ENCODE results near the gene HIBCH. TPM values are rescaled to one million over a fixed set of nuclear protein-coding genes. Genes with fewer than 3 reads are reported as not detected.

The HIBCH gene
- total and polyA plus RNA-seq, 2 donors from 2014 or later = 35.7 to 115 TPM

- Histone ChIP-seq H3K9me3 (ENCODE audit: control insufficient read depth in 2 of 3, insufficient read depth in 1 of 3, low read length in 3 of 3) (no peaks in the 10 kb centered on the region), H3K27me3 (ENCODE audit: control insufficient read depth, insufficient read depth, low read length) (no peaks in the 10 kb centered on the region), H3K4me3 (ENCODE audit: low read length in 3 of 3) (no peak overlapping the region), H3K4me1 (ENCODE audit: control insufficient read depth in 2 of 3, insufficient read depth in 2 of 3, low read depth in 1 of 3, low read length in 3 of 3) (no peaks in the 10 kb centered on the region), H3K36me3 (ENCODE audit: control insufficient read depth in 2 of 3, insufficient read depth in 3 of 3, low read length in 3 of 3) (no peaks in the 10 kb centered on the region), H3K9ac (ENCODE audit: low read length in 3 of 3) (no peak overlapping the region), H3K27ac (ENCODE audit: low read depth in 2 of 2, low read length in 2 of 2) (no peak overlapping the region)
- no peak for DNase-seq
- no peak for TF ChIP-seq CTCF (IDR thresholded peaks at IDR 0.05; ENCODE audit: borderline replicate concordance, extremely low read depth, insufficient read depth)
- intact Hi-C loops (cut with DNase I) = no loop called here
- no peak for FAIRE-seq
Observed at GRCh38 chr2:190188289-190188688, 131.3 kb downstream of the HIBCH start.

GRCh38 chr2:190186238-190186637 is 133.4 kb downstream of the HIBCH start:
- Histone ChIP-seq H3K4me1 (ENCODE audit: control insufficient read depth in 2 of 3, insufficient read depth in 2 of 3, low read depth in 1 of 3, low read length in 3 of 3) (peaks cover 0 to 2% (median 0%) of the 10 kb centered on the region in 3 donors), H3K27ac (ENCODE audit: low read depth in 2 of 2, low read length in 2 of 2) (no peak overlapping the region), H3K36me3 (ENCODE audit: control insufficient read depth in 2 of 3, insufficient read depth in 3 of 3, low read length in 3 of 3) (no peaks in the 10 kb centered on the region), H3K4me3 (ENCODE audit: low read length in 3 of 3) (no peak overlapping the region), H3K9me3 (ENCODE audit: control insufficient read depth in 2 of 3, insufficient read depth in 1 of 3, low read length in 3 of 3) (no peaks in the 10 kb centered on the region), H3K9ac (ENCODE audit: low read length in 3 of 3) (no peak overlapping the region), H3K27me3 (ENCODE audit: control insufficient read depth, insufficient read depth, low read length) (no peaks in the 10 kb centered on the region)
- FAIRE-seq (no peak), DNase-seq (no peak)
- no peak for TF ChIP-seq CTCF (IDR thresholded peaks at IDR 0.05; ENCODE audit: borderline replicate concordance, extremely low read depth, insufficient read depth)
- intact Hi-C loops (cut with DNase I) = no loop called here

- no peak for TF ChIP-seq CTCF (IDR thresholded peaks at IDR 0.05; ENCODE audit: borderline replicate concordance, extremely low read depth, insufficient read depth)
- H3K27me3 ChIP-seq (ENCODE audit: control insufficient read depth, insufficient read depth, low read length) = no peaks in the 10 kb centered on the region
- H3K4me3 ChIP-seq (ENCODE audit: low read length in 3 of 3) = no peak overlapping the region
- no peak for FAIRE-seq
- intact Hi-C loops (cut with DNase I) = no loop called here
- H3K4me1 ChIP-seq (ENCODE audit: control insufficient read depth in 2 of 3, insufficient read depth in 2 of 3, low read depth in 1 of 3, low read length in 3 of 3) = peaks cover 0 to 3% (median 0%) of the 10 kb centered on the region in 3 donors
- no peak overlapping the region for H3K9ac ChIP-seq (ENCODE audit: low read length in 3 of 3)
- no peaks in the 10 kb centered on the region for H3K9me3 ChIP-seq (ENCODE audit: control insufficient read depth in 2 of 3, insufficient read depth in 1 of 3, low read length in 3 of 3)
- no peak overlapping the region for H3K27ac ChIP-seq (ENCODE audit: low read depth in 2 of 2, low read length in 2 of 2)
- DNase-seq = no peak
- H3K36me3 ChIP-seq (ENCODE audit: control insufficient read depth in 2 of 3, insufficient read depth in 3 of 3, low read length in 3 of 3) = no peaks in the 10 kb centered on the region
Observed at GRCh38 chr2:190185380-190185779, 134.2 kb downstream of the HIBCH start.

- H3K9ac ChIP-seq (ENCODE audit: low read length in 3 of 3) = no peak overlapping the region
- no peak overlapping the region for H3K4me3 ChIP-seq (ENCODE audit: low read length in 3 of 3)
- TF ChIP-seq CTCF (IDR thresholded peaks at IDR 0.05; ENCODE audit: borderline replicate concordance, extremely low read depth, insufficient read depth) = no peak
- H3K4me1 ChIP-seq (ENCODE audit: control insufficient read depth in 2 of 3, insufficient read depth in 2 of 3, low read depth in 1 of 3, low read length in 3 of 3) = peaks cover 0 to 3% (median 0%) of the 10 kb centered on the region in 3 donors
- no peaks in the 10 kb centered on the region for H3K27me3 ChIP-seq (ENCODE audit: control insufficient read depth, insufficient read depth, low read length)
- no peaks in the 10 kb centered on the region for H3K36me3 ChIP-seq (ENCODE audit: control insufficient read depth in 2 of 3, insufficient read depth in 3 of 3, low read length in 3 of 3)
- no peaks in the 10 kb centered on the region for H3K9me3 ChIP-seq (ENCODE audit: control insufficient read depth in 2 of 3, insufficient read depth in 1 of 3, low read length in 3 of 3)
- FAIRE-seq (no peak), DNase-seq (no peak)
- no peak overlapping the region for H3K27ac ChIP-seq (ENCODE audit: low read depth in 2 of 2, low read length in 2 of 2)
- intact Hi-C loops (cut with DNase I) = no loop called here
Observed at GRCh38 chr2:190184460-190184859, 135.2 kb downstream of the HIBCH start.

Measured in kidney (tissue), 14 donors.